ENCODE data around the gene TBCD.

TBCD gene

DNA sequence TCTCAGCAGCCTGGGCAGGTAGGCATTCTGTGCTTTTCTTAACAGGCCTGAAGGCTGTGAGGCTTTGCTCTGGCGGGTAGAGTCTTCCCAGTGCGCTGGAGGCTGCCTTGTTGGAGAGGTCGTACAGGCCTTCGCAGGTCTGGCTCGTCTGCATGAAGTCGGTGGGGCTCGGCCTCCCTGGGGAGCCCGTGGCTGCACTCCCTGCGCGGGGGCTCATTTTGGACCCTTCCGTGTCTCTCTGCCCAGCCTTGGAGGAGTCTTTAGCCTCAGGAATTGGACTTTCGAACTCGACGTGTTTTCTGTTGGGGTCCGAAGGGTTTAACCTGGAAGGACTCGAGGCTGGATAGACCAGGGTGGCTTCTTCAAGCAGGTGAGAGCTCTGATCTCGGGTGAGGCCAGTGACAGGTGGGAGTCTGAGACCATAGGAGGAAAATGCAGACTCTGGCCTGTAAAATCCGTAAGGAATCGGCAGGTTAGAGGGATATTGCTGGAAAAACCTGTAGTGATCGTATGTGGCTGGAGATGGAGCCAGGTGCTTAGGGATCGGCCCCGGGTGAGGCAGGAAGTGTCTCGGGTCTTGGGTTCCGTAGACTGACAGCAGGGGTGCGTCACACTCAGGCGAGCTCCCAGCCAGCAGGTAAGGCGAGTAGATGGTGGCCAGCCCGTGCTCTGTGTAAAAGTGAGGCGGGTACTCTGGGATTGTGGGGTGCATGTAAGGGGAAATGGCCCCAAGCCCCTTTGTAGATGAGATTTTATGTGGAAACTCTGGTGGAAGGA lies 79.4 kb downstream of the TBCD start:
- no peak for DNase-seq (ENCODE audit: low read depth in 2 of 2)

DNA sequence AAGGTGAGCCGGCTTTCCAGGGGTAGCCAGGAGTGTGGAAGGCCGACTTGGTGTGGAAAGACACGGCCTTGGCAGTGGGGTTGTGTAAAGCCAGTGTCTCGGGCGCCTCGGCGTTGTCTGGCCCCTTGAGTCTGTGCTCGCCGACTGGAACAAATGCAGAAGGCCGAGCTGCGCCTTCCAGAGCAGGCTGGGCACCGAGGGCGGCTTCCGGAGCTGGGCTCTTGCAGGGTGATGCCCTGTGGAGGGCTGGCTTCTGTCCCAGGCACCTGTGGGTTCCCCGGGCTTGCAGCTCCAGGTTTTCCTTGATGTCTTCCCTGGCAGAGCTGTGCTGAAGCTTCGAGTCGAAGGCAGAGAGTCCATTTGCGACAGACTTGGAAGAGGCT lies 79.9 kb downstream of the TBCD start:
- DNase-seq (ENCODE audit: low read depth in 2 of 2) = no peak

DNA sequence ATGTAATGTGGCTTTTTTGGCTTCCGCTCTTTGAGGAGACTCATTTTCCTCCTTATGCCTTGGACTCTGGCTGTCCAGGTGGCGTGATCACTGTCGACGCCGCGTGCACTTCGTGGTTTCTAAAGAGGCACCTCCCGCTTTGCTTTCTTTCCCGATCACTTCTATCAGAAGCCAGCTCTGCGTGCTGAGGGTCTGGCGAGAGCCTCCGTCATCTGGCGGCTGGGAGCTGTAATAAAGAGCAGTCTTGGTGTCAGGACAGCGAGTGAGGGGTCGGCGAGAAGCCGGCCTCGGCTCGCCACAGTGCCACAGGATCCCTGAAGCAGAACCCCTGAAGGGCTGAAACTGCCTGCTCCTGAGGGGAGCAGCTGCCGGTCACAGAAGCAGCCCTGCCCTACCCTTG lies 80.5 kb downstream of the TBCD start:
- DNase-seq (ENCODE audit: low read depth in 2 of 2) = no peak

DNA sequence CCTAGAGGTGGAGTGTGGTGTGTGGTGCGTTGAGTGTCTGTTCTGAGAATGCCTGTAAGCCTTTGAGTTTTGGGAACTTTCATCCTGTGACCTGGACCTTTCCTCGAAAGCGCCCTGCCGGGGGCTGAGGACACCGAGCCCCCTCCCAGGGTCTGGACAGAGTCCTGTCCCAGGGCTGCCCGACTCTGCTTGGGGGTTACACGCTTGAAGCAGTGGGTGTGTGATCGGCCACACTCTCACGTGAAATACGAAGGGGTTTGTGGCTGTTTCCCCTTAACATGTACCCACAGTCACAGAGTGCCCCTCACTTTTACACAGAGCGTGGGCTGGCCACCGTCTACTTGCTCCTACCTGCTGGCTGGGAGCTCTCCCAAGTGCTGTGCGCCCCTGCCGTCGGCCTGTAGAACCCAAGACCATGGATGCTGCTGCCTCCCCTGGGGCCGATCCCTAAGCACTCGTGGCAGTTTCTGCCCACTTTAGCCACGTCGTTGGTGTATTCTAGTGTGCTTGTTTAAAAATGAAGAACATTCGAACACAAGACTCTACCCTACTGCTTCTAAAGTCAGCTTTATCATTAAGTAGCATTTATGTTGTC lies 81.1 kb downstream of the TBCD start:
- DNase-seq (ENCODE audit: low read depth in 2 of 2) = no peak

DNA sequence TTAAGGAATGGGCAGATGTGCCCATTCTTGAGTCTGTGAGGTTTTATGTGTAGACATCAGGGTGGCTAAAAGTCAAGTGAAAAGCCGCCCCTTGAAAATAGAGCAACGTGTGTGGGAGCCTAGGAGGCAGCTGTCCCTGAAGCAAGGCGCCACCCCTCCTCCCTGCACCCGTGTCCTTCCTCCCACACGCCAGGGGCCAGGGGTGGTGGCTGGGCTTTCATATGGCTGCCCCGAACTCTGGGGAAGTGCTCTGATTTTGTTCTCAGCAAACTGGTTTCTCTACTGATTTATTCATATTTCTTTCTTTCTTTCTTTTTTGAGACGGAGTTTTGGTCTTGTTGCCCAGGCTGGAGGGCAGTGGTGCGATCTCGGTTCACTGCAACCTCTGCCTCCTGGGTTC lies 83.3 kb downstream of the TBCD start:
- DNase-seq (ENCODE audit: low read depth in 2 of 2) = no peak

DNA sequence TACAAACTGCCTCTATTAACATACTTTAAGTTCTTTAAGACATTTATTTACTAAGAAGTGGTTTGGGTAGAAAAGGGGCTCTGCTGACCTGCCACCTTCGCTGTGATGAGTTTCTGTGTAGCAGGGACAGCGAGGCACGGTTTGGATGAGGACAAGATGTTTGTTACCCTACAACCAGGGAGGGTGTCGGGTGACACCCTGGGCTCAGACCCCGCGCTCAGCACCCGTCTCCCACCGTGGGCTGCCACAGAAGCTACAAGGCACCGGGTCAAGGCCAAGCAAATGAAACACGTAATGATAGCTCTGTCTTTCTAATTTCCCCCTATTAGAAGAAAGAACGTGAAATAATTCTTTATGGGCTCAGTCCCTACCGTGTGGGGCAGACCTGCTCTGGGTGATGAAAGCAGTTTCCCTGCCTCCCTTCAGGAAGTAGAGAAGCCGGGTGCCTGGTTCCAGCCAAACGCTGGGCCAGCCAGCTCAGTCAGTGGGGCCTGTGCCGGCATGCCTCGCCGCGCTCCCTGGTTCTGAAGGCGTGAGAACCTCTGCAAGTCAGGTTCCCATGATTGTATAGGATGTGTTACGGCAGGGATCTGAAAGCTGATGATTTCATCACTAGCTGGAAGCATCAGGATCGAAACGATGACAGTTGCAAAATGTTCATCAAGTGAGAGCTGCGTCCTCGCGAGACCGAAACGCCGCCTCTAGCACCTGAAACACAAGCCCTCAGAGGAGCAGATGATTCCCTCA lies 84.1 kb downstream of the TBCD start:
- no peak for DNase-seq (ENCODE audit: low read depth in 2 of 2)

DNA sequence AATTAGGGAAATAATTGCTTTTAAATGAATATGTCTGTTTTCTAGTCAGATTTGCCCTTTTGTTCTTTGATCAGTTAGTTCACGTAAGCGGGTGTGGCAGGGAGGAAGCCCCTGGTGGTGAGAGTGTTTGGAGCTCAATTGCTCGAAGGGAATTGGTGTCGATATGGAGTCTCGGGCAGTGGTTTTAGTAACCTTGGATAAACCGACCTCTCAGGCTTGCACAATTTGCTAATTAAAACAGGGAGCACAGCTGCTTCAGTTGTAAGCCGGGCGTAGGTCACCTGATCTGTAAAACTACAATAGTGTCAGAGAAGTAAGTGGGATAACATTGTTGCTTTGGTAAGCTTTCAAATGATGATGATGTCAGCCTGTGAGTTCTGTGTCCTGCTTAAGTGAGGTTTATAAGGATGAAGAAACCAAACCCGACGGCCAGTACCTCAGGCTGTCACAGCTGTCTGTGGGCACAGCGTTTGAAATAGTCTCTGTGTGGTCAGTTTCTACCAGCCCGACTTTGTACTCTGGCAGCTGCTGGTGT lies 85.0 kb downstream of the TBCD start:
- no peak for DNase-seq (ENCODE audit: low read depth in 2 of 2)

DNA sequence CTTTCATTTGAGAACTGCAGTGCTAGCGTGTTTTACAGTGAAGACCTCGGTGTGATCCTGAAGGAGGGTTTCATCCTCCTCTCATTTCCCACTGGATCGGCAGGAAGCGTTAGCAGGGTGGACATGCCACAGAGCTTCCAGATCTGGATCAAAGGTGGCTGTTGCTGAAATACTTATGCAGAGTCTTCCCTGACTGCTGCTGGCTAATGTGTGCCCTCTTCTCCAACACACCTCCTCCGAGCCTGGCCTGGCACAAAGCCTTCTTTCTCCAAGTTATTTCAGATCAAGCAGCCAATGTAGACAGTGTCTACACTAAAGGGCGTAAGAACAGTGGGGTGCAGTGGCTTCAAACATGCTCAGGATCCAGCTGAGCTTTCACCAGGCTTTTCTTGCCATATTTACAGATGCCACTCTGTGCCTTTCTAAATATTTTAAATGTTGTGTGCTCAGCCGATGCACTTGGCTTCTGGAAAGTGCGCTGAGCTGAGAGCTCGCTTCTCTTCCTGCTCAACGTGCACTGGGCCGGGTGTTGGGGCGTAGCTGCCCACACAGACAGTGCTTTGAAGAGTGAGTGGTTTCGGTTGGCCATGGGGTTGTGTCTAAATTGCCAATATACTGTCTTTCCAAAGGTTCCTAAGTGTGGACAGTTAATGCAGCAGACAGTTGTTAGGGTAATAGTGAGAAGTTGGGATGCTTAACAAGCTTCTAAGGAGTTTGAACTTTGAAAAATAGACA lies 85.9 kb downstream of the TBCD start:
- DNase-seq (ENCODE audit: low read depth in 2 of 2) = no peak

DNA sequence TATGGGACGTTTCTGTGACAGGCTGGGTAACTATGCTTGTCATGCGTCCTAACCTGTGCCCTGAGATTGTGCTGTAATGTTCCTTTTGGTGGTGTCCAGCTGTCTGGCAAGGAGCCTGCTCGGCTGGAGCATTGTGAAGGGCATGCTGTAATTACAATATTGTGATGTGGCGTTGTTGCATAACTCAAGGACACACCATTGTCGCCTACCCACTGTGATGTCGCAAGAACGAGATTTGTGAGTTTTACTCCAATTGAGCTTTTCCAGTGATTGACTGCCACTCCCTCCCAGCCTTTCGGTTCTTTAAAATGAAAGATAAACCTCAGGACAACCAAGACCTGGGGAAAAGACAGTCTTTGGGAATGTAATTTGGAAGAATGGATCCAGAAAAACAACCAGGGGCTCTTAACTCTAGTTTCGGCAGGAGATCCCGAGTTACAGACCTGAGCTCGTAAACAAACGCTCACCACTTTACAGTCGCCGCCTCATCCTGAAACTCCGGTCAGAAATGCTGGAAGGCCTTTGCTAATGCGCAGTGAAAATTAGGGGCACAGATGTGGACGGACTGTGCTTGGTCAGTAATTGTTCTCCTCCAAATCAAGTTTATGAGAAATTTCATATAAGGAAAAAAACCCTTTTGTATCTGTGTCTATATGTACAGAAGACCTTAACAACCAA lies 86.7 kb downstream of the TBCD start:
- no peak for DNase-seq (ENCODE audit: low read depth in 2 of 2)

DNA sequence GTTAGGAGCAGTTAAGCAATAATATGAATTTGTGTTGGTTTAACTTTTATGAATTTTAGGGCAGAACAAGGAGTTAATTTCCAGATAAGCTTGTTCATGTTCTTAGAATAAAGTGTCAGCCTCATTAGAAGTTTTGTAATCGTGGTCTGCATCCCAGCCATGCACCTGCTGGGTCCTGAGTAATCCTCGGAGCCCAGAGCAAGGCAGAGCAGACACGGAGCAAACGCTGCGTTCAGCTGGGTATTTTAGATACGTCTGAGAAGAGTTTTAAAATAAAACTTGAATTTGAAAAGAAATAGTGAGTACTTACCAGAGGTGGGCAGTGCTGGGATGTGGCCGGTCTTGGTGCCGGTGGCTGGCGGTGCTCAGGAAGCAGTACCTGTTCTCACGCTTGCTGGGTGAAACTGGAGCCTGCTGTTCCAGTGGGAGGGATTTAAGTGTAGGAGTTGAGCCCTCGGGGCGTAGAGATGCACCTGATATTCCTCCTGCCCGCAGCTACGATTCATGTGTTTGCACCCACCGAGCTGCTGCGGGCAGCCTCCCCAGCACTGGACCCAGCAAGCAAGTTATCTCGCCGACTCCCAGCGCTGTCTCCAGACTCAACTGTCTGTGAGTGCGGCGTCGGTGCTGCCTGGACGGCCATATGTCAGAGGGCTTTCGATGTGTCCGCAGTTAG lies 87.9 kb downstream of the TBCD start, which contains the start of gene ZNF750:
Gene ZNF750 (minus strand): TSS at position 406 of the 676 bp plus-strand sequence. CDS start 7,568 bp downstream, outside the sequence.
- no peak for DNase-seq (ENCODE audit: low read depth in 2 of 2)

DNA sequence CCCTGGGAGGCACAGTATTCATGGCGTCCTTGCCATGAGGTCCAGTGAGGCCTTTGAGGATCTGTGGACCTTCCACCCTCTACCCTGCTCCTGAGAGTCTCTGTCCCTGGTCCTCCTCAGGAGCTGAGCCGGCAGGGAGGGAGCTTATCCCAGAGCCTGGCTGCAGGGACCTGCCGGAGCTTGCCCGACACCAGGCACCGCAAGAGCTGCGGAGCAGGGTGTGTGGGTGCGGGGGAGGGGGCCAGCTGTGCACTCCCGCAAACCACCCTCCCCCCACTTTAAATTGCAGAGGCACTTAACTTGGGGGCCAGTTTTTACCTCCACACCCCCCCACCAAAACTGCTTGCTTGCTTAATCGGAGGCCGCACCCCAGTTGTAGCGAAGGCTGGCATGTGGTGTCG lies 88.6 kb downstream of the TBCD start:
- no peak for DNase-seq (ENCODE audit: low read depth in 2 of 2)

DNA sequence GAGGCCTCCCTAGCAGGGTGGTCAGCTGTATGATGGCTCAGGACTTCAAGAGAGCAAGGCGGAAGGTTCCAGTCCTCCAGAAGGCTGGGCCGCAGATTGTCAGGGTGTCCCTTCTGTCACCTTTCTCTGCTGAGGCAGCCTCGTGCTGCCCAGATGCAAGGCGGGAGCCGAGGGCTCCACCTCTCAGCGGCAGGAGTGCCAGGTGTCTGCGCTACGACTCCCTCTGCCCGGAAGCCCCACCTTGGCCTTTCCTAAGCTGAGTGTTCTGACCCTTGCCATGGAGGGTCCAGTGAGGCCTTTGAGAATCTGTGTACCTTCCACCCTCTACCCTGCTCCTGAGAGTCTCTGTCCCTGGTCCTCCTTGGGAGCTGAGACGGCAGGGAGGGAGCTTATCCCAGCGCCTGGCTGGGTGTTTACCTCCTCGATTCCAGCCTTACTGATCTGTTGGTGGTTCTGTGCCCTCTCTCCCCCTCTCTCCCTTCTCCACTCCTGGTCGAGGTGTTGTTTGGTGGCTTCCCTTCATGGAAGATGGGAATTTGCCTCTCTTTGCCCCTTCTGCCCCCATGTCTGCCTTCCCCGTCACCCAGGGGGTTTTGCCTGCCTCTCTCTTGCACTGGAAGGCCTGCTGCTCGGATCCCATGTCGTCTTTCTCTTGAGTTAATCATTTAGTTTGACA lies 90.2 kb downstream of the TBCD start:
- no peak for DNase-seq (ENCODE audit: low read depth in 2 of 2)

DNA sequence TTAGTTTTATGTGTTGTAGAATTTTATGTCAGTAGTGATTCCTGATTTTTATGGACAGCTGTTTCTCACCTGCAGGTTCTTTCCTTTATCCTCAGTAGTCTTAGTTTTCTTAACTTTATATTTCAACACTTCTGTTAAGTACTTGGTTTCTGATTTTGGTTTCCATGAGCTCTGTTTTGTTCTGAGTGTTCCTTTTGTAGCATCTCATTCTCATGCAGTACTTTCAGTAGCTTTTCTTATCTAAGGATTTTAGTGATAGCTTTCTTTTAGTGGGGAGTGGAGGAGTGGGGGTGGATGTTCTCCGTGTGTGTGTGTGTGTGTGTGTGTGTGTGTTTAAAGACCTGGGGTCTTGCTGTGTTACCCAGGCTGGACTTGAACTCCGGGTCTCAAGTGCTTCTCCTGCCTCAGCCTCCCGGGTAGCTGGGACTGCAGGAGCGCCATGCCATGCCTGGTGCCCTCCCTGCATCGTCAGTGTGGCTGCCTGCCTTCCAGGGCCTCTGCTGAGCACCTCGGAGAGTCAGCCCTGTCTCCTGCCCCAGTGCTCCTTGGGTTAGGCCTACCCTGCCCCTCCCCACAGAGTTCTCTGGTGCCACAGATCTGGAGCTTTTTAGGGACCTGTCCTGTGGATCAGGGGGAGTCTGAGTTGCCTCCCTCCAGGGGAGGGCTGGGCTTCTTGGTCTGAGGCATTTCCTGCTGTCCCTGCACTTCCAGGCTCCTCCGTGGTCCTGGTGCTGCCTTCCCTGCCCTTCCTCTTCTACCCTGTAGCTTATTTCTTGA lies 92.2 kb downstream of the TBCD start:
- DNase-seq (ENCODE audit: low read depth in 2 of 2) = no peak

DNA sequence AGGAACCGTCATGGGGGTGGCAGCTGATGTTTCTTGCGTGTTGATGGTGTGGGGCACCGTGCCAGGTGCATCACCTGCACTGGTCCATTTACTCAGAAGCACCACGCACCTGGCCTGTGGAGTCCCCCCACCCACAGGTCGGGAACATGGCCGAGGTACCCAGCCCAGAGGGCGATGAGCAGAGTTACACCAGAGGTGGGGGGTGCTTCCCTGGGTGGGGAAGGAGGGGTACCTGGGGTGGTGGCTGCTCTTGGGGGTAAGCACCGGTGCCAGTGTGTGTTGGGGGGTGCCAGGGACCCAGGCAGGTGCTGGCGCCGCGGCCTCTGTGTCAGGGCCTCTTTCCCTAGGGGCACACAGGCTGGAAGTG lies 92.9 kb downstream of the TBCD start:
- no peak for DNase-seq (ENCODE audit: low read depth in 2 of 2)

DNA sequence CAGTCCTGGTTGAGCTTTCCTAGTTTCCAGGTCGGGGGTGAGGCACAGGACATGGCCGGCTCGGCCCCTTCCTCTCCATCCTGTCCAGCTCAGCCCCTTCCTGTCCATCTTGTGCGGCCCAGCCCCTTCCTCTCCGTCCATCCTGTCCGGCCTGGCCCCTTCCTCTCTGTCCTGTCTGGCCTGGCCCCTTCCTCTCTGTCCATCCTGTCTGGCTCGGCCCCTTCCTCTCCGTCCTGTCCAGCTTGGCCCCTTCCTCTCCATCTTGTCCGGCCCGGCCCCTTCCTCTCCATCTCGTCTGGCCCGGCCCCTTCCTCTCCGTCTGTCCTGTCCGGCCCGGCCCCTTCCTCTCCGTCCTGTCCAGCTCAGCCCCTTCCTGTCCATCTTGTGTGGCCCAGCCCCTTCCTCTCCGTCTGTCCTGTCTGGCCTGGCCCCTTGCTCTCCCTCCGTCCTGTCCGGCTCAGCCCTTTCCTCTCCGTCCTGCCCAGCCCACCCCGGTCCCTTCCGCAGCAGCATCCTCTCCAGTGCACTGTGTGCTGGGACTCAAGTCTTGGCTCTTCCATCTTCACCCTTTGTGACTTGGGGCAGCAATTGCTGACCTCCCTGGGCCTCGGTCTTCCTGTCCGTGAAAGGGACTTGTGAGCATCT lies 93.4 kb downstream of the TBCD start:
- DNase-seq (ENCODE audit: low read depth in 2 of 2) = no peak

DNA sequence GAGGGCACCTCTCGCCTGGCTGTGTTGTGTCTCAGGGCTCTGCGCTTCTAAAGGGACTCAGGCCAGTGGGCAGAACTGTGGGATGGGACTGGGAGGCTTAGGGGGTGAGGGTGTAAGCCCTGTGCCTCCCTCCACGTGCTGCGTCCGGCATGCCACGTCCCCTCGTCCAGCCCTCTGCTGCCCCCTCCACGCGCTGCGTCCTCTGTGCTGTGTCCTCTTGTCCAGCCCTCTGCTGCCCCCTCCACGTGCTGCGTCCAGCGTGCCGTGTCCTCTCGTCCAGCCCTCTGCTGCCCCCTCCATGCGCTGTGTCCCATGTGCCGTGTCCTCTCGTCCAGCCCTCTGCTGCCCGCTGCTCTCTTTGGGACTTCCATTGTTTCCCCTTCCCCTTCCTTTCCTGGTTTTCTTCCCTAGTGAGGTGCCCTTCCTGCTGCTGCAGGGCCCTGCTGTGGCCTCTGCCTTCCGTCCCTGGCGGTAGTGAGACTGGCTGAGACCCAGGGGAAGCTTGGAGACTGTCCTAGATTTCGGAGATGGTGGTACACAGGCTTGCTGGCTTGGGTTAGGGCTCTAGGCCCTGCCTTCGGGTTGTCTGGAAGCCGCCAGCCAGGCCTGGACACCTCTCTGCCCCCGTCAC lies 94.3 kb downstream of the TBCD start:
- DNase-seq (ENCODE audit: low read depth in 2 of 2) = no peak

DNA sequence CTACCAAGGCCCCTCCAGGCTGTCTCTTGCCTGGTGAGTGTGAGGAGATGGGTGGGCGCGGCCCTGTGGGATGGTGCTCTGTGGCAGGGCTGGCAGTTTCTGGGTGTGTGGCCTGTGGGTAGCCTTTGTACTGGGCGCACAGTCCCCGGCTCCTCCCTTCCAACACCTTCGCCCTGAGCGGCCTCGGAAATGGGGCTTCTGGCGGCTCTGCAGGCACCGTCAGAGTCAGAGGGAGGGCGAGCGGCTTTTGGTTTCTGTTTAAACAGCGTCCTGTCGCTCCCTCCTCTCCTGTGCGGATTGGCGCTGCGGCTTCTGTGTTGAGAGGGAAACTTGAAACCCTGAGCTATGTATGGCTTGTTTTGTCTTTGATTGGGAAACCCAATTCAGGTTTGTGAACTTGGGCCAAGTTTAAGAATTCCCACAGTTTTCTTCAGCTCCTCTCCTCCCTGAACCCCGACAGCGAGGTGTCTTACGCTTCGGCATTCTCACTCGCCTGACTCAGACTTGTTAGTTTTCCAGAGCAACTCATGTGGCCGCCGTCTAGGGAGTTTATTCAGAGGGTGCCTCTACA lies 96.2 kb downstream of the TBCD start:
- DNase-seq (ENCODE audit: low read depth in 2 of 2) = peak in 1 of 2 donors; percentile 31

Data from activated CD8-positive, alpha-beta memory T cell treated with anti-CD3 and anti-CD28 coated beads for 4 hours (primary cell).